Hematopoietic multipotent progenitor cell treated with erythropoietin and hydrocortisone succinate and interleukin-3 and kit ligand, for 6 days (in vitro differentiated cells): ENCODE results near the gene CD36.
A peak's percentile ranks its signal among the peaks of the same experiment; 100 is the strongest.

Experiments used
- DNase-seq: peaks from one replicate; pipeline ENCODE4 v3.0.0-alpha.2; 2015

The CD36 gene

GRCh38 chr7:80637911-80638765 is at the start of gene CD36:
TSS of gene CD36 (plus strand) at chr7:80638642. CDS start at chr7:80646741, 8,099 bp downstream.
- peak; percentile 37 for DNase-seq

- DNase-seq = peak; percentile 27
Measured at GRCh38 chr7:80589631-80590030, 48.8 kb upstream of the CD36 start.

DNA sequence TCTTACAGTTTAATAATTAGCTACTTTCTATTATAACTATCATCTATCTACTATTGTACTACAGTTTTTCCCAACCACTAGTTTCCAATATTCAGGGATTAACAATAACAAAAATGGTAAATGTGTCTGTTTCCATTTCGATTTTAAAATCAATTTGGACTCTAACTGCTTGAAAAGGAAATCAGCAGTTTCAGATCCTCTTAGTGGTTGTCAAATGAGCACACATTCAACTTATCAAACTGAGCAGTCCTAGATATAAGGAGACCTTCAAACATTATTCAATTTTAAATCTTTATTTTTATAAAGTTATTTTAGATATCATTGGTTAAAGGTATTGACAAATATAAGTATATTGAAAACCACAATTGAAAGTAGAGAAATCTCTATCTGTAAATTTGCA is 46.8 kb upstream of the CD36 start:
- DNase-seq = no peak

GRCh38 chr7:80593869-80594586 is 44.4 kb upstream of the CD36 start:
- DNase-seq = no peak

GRCh38 chr7:80596933-80597517 is 41.4 kb upstream of the CD36 start:
- no peak for DNase-seq

GRCh38 chr7:80597875-80598274 is 40.6 kb upstream of the CD36 start:
- DNase-seq = no peak

GRCh38 chr7:80600046-80600445 is 38.4 kb upstream of the CD36 start:
- DNase-seq = no peak

- no peak for DNase-seq
Measured at GRCh38 chr7:80601999-80602398, 36.4 kb upstream of the CD36 start.

GRCh38 chr7:80603940-80604339 is 34.5 kb upstream of the CD36 start:
- DNase-seq = no peak

- DNase-seq = no peak
Measured at GRCh38 chr7:80604436-80604835, 34.0 kb upstream of the CD36 start.

- DNase-seq = no peak
Measured at GRCh38 chr7:80607136-80607535, 31.3 kb upstream of the CD36 start.

GRCh38 chr7:80608336-80608735 is 30.1 kb upstream of the CD36 start:
- peak; percentile 81 for DNase-seq

GRCh38 chr7:80609751-80610150 is 28.7 kb upstream of the CD36 start:
- DNase-seq = peak; percentile 57

GRCh38 chr7:80611353-80611752 is 27.1 kb upstream of the CD36 start:
- DNase-seq = no peak

DNA sequence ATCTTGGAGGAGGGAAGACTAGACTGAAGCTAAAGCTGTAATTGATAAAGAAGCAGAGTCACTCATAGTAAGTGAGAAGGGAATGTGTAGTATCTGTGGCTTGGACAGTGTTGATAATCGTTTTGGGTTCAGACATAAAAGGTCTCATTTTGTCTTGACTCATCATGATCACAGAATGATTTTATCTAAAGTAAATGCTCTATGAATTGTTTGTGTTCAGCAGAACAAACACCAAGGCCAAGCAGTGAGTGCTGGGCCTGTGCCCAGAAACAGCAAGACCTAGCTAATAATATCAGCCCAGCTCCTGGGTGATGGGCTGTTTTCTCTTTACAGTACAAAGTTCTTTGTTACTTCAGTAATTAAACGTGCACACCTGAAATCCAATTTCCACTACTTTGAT is 26.7 kb upstream of the CD36 start:
- peak; percentile 29 for DNase-seq

DNA sequence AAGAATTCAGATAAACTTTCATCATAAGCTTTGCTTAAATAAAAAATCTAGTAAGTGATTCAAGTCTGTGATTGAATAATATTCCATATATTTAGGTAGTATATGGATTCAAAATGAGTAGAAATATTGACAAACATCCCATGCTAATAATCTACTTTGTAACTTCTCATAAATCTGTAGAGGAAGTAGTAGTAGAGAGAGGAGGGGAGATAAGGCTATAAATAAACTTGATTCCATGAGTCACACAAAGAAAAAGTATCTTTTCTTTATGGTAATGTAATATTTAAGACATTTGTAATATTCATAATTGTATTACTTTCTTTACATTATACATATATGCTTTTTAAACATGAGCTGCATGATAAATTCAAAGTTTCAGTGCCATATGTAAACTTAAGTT is 25.6 kb upstream of the CD36 start:
- DNase-seq = no peak

DNA sequence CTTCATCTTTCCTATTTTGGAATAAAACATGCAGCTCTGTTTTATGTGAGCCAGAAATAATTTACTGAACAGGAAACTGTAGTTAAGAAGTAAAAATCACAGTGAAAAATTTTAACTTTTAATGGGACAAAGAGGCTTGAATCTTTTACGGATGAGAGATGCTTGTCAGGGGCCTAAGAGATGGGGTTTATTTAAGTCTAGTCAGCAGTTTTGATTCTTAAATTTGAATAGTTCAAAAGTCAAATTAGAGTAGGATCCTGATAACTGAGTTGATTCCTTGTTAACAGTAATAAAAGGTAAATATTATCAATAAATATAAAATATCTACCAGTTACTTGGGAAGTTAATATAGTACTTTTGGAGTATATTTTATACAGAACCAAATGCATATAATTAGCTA is 24.9 kb upstream of the CD36 start:
- DNase-seq = no peak

DNA sequence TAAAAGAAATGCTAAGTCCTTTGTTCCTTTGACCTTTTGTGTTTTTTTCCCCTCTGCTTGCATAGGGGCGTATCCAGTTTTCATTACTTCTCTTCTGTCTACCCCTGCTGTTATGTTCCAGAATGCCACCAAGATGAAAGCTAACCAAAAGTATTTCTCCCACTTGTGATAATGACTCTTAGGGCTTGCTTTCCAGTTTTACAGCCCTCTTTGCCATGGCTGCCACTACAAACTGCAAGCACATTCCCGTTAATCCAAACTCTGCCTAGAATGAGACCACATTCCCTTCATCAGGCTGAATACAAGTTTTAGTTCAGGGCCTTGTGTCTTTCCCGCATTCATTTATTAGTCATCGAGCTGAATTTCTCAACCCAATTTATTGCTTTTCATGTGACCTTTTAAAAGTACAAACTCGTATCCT is 23.6 kb upstream of the CD36 start:
- no peak for DNase-seq

- DNase-seq = no peak
Measured at GRCh38 chr7:80618096-80618495, 20.3 kb upstream of the CD36 start.

DNA sequence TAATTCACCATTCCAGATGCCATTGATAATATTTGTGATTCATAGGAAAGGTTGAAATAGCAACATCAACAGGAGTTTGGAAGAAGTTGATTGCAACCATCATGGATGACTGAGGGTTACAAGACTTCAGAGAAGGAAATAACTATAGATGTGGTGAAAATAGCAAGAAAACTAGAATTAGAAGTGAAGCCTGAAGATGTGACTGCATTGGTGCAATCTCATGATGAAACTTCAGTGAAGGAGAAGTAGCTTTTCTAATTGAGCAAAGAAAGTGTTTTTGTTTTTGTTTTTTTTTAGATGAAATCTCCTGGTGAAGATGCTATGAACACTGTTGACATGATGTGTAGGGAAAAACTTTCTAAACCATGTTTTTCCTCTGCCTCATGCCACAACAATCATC is 18.7 kb upstream of the CD36 start:
- DNase-seq = no peak

- no peak for DNase-seq
Measured at GRCh38 chr7:80622541-80622940, 15.9 kb upstream of the CD36 start.

DNA sequence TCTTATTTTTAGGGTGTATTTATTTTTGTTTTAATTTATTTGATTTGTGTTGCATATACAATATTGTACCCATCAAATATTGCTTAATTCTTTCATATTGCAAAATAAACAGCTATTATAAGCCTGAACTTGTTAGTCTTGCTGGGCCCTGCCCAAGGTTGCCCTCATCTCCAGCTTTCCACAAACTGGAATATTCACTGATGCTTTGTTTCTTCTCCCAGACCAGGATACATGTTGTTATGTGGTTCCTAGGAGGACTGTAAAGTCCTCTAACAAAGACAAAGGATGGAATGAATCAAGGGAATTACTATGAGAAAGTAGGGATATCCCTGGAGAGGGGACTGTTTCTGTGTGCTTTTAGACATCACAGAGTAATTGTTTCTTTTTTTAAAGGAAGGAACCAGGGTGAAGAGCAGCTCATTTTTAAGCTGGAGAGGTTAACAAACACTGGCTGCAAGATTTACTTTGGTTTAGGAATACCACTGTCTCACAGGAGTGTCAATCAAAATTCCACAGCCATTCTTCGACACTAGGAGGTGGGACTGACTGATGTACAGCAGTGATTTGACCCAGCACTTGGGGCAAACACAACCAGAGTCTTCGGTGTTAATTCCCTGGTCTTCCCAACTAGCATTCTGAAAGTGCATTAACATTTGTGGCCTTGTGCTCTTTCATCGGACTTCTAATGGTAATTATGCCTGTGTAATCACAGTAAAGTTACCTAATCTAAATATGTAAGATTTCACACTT is 14.8 kb upstream of the CD36 start:
- DNase-seq = no peak

DNA sequence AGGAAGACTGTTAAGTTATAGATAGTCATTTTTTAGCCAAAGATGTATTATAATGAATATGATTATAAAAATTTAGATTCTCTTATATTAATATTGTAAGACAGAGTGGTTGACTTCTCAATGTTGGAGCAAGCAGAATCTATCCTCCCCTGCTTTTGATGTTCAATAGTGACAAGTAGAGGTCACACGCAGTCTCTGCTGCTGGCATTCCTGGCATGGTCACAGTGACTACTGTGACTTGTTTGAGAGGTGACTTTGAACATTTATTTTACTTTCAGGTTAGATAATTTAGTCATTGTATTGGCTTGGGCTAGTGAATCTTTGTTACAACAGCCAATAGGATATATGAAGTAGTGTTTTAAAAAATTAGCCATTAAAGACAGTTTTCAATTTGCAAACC is 13.7 kb upstream of the CD36 start:
- DNase-seq = no peak
